GM23248 (cell line): Measurements from ENCODE around the gene DAB2IP.

Source experiments
- EZH2 ChIP-seq: fragments of 200-600 bp; sonication (generic); IDR thresholded peaks from 2 replicates; pipeline ENCODE4 v1.6.1; 2018; ENCODE audit warnings: antibody characterized with exemption, mild to moderate bottlenecking; ENCODE audit not compliant: insufficient read depth, poor library complexity, severe bottlenecking
- EZH2phosphoT487 ChIP-seq: fragments of 200-600 bp; sonication (generic); IDR thresholded peaks from 2 replicates; pipeline ENCODE4 v1.6.1; 2018; ENCODE audit warnings: antibody characterized with exemption, moderate library complexity, mild to moderate bottlenecking, low read depth; ENCODE audit not compliant: insufficient read depth

GRCh38 chr9:121619545-121620324, 31.7 kb upstream of the DAB2IP start:
- TF ChIP-seq EZH2 = no peak
- no peak for TF ChIP-seq EZH2phosphoT487
